Body of pancreas (tissue), 4 donors: ENCODE results near the gene IGSF11. TPM values are rescaled to one million over a fixed set of nuclear protein-coding genes. Genes with fewer than 3 reads are reported as not detected.

ENCODE experiments used
- ATAC-seq: fragments of 150-250 bp; one replicate; pipeline ENCODE4 v1.9.1; 2016
- DNase-seq, 4 donors: peaks; one replicate each; pipeline ENCODE4 v3.0.0-alpha.2; 2019
- H3K27ac ChIP-seq, 4 donors: fragments of 200-600 bp; sonication (generic); 1 replicate in 3 of 4; 2 replicates in 1 of 4; pipeline versions ENCODE4 v1.5.1 to v1.6.1; 2016 to 2019; ENCODE audit warnings: mild to moderate bottlenecking in 1 of 4, mixed read lengths in 1 of 4, moderate library complexity in 1 of 4
- H3K27me3 ChIP-seq, 2 donors: fragments of 200-600 bp; sonication (generic); one replicate each; pipeline ENCODE4 v1.6.0; 2016; ENCODE audit warnings: mild to moderate bottlenecking in 1 of 2
- H3K36me3 ChIP-seq, 2 donors: fragments of 200-600 bp; sonication (generic); replicated peaks in 1 of 2; 2 replicates each; pipeline ENCODE4 v1.5.1; 2016; ENCODE audit warnings: low read depth in 2 of 2; ENCODE audit not compliant: insufficient read depth in 1 of 2
- H3K4me1 ChIP-seq: fragments of 200-600 bp; sonication (generic); one replicate; pipeline ENCODE4 v1.6.0; 2016
- H3K4me3 ChIP-seq, 2 donors: fragments of 200-600 bp; sonication (generic); 1 replicate in 1 of 2; 2 replicates in 1 of 2; pipeline ENCODE4 v1.5.1; 2016 to 2019
- H3K9me3 ChIP-seq, 3 donors: fragments of 200-600 bp; sonication (generic); 1 replicate in 2 of 3; 2 replicates in 1 of 3; pipeline ENCODE4 v1.5.1; 2016
- POLR2A ChIP-seq, 3 donors: fragments of 450-650 bp; IDR thresholded peaks; one replicate each; pipeline ENCODE4 v1.6.1; 2016; ENCODE audit warnings: antibody characterized with exemption in 3 of 3, mild to moderate bottlenecking in 2 of 3
- WGBS, 2 donors: methylation state at CpG; one replicate each; pipeline ENCODE4 v1.1.5; 2017; 5-methylcytosine and 5-hydroxymethylcytosine counted together
- intact Hi-C: fragments of 100-400 bp; cut with DNase I; formaldehyde crosslinking; loops from one replicate; pipeline ENCODE4 v1.15.1; 2023
- total RNA-seq, 2 donors: library from RNA; depleted of rRNA; stranded (reverse); fragments of >200 nt; gene quantifications; one replicate each; pipeline ENCODE4 v1.1.0, GENCODE V29; 2016
- TF ChIP-seq, protein P1 (sequence below), 7 experiments: fragments of 450-650 bp in 4 of 7; fragments of 200-600 bp in 3 of 7; sonication (generic) in 3 of 7; IDR thresholded peaks; one replicate each; pipeline ENCODE4 v1.5.1; 2016 to 2019; ENCODE audit warnings: antibody characterized with exemption in 7 of 7

Gene IGSF11
- total RNA-seq, 2 donors from 2014 or later: 3.0 to 9.1 TPM

- H3K4me3 ChIP-seq: no peak overlapping the region
- DNase-seq (no peak), ATAC-seq (no peak)
- H3K27ac ChIP-seq: no peak overlapping the region
- no peaks in the 10 kb centered on the region for H3K27me3 ChIP-seq
- TF ChIP-seq, protein P1, sequence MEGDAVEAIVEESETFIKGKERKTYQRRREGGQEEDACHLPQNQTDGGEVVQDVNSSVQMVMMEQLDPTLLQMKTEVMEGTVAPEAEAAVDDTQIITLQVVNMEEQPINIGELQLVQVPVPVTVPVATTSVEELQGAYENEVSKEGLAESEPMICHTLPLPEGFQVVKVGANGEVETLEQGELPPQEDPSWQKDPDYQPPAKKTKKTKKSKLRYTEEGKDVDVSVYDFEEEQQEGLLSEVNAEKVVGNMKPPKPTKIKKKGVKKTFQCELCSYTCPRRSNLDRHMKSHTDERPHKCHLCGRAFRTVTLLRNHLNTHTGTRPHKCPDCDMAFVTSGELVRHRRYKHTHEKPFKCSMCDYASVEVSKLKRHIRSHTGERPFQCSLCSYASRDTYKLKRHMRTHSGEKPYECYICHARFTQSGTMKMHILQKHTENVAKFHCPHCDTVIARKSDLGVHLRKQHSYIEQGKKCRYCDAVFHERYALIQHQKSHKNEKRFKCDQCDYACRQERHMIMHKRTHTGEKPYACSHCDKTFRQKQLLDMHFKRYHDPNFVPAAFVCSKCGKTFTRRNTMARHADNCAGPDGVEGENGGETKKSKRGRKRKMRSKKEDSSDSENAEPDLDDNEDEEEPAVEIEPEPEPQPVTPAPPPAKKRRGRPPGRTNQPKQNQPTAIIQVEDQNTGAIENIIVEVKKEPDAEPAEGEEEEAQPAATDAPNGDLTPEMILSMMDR (IDR thresholded peaks at IDR 0.05): no peak
- no peak for TF ChIP-seq POLR2A (IDR thresholded peaks at IDR 0.05)
- H3K9me3 ChIP-seq: no peaks in the 10 kb centered on the region
- WGBS, 2 donors: 78 to 88% methylated on average over 2 of the region's 2 CpGs
- intact Hi-C loops: no loop called here
- no peaks in the 10 kb centered on the region for H3K36me3 ChIP-seq
- H3K4me1 ChIP-seq: no peaks in the 10 kb centered on the region
Measured at GRCh38 chr3:118970819-118971218, 63.8 kb downstream of the IGSF11 start.

- Histone ChIP-seq H3K9me3 (no peaks in the 10 kb centered on the region), H3K4me1 (no peaks in the 10 kb centered on the region), H3K27ac (no peak overlapping the region), H3K4me3 (no peak overlapping the region), H3K36me3 (no peaks in the 10 kb centered on the region), H3K27me3 (no peaks in the 10 kb centered on the region)
- intact Hi-C loops: no loop called here
- DNase-seq (no peak), ATAC-seq (no peak)
- TF ChIP-seq POLR2A (IDR thresholded peaks at IDR 0.05): no peak
- TF ChIP-seq, protein P1 (IDR thresholded peaks at IDR 0.05): no peak
- 72 to 74% methylated on average over 2 of the region's 2 CpGs for WGBS, 2 donors
Measured at GRCh38 chr3:118968640-118969039, 66.0 kb downstream of the IGSF11 start.

- ATAC-seq: no peak
- TF ChIP-seq, protein P1 (IDR thresholded peaks at IDR 0.05): no peak
- no peak for TF ChIP-seq POLR2A (IDR thresholded peaks at IDR 0.05)
- H3K36me3 ChIP-seq: no peaks in the 10 kb centered on the region
- no peak overlapping the region for H3K4me3 ChIP-seq
- H3K4me1 ChIP-seq: no peaks in the 10 kb centered on the region
- no peak for DNase-seq
- intact Hi-C loops: no loop called here
- 69 to 79% methylated on average over 4 of the region's 4 CpGs for WGBS, 2 donors
- no peaks in the 10 kb centered on the region for H3K27me3 ChIP-seq
- H3K9me3 ChIP-seq: no peaks in the 10 kb centered on the region
- no peak overlapping the region for H3K27ac ChIP-seq
Measured at GRCh38 chr3:118968111-118968510, 66.5 kb downstream of the IGSF11 start.

- DNase-seq (no peak), ATAC-seq (no peak)
- intact Hi-C loops: no loop called here
- 42 to 63% methylated on average over 2 of the region's 2 CpGs for WGBS, 2 donors
- H3K27ac ChIP-seq: no peak overlapping the region
- H3K4me1 ChIP-seq: no peaks in the 10 kb centered on the region
- no peaks in the 10 kb centered on the region for H3K9me3 ChIP-seq
- no peaks in the 10 kb centered on the region for H3K36me3 ChIP-seq
- H3K27me3 ChIP-seq: no peaks in the 10 kb centered on the region
- H3K4me3 ChIP-seq: no peak overlapping the region
- TF ChIP-seq, protein P1 (IDR thresholded peaks at IDR 0.05): no peak
- no peak for TF ChIP-seq POLR2A (IDR thresholded peaks at IDR 0.05)
Measured at GRCh38 chr3:118966700-118967099, 67.9 kb downstream of the IGSF11 start.

DNA sequence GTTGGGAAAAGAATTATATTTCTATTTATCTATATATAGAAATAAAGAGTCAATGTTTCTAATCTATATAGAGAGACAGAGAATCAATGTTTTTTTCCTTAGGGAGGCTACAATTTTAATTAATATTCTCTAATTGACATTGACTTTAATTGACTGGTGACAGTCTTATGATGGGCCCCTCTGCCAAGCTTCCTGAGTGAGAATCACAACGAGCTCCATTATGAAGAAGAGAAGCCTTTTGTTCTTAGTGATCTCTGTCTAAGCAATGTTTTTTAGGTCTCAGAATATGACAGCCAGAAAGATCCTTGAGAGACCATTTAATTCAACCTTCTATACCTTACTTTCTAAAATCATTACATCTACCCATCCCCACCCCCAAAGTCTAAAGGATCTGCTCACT lies 70.9 kb downstream of the IGSF11 start:
- ATAC-seq: no peak
- intact Hi-C loops: no loop called here
- no peaks in the 10 kb centered on the region for H3K9me3 ChIP-seq
- no peak for TF ChIP-seq POLR2A (IDR thresholded peaks at IDR 0.05)
- TF ChIP-seq, protein P1 (IDR thresholded peaks at IDR 0.05): no peak
- H3K36me3 ChIP-seq: no peaks in the 10 kb centered on the region
- DNase-seq: no peak
- WGBS, 2 donors: 75 to 81% methylated on average over 1 of the region's 1 CpG
- H3K4me3 ChIP-seq: no peak overlapping the region
- H3K4me1 ChIP-seq: no peaks in the 10 kb centered on the region
- H3K27ac ChIP-seq: no peak overlapping the region
- no peaks in the 10 kb centered on the region for H3K27me3 ChIP-seq
